K562 (cell line): Measurements from ENCODE around the gene KCTD19. TPM values are rescaled to one million over a fixed set of nuclear protein-coding genes. Genes with fewer than 3 reads are reported as not detected.

Experiments
- ARNT ChIP-seq, 2 experiments: fragments of 450-650 bp; IDR thresholded peaks; 2 replicates each; pipeline ENCODE4 v1.6.1; 2016; ENCODE audit warnings: mild to moderate bottlenecking in 1 of 2
- COPS2 ChIP-seq: fragments of 450-650 bp; conservative IDR thresholded peaks from 2 replicates; pipeline ENCODE4 v1.6.1; 2016; ENCODE audit warnings: mild to moderate bottlenecking, moderate library complexity
- ELF1 ChIP-seq: fragments of 200-800 bp; sonication (Bioruptor generic); IDR thresholded peaks from 2 replicates; pipeline ENCODE4 v1.6.1; 2016; ENCODE audit warnings: missing genetic modification characterization, missing compliant biosample characterization
- EP400 ChIP-seq: fragments of 450-650 bp; IDR thresholded peaks from 2 replicates; pipeline ENCODE4 v1.6.1; 2017; ENCODE audit warnings: antibody characterized with exemption, mild to moderate bottlenecking, moderate library complexity
- ETV1 ChIP-seq: fragments of 450-650 bp; conservative IDR thresholded peaks from 2 replicates; pipeline ENCODE4 v1.6.1; 2016; ENCODE audit warnings: missing genetic modification characterization, control low read depth, low read depth, missing compliant biosample characterization
- KLF1 ChIP-seq: fragments of 450-650 bp; IDR thresholded peaks from 2 replicates; pipeline ENCODE4 v1.6.1; 2016; ENCODE audit warnings: missing genetic modification characterization, missing compliant biosample characterization
- LARP7 ChIP-seq: fragments of 450-650 bp; IDR thresholded peaks from 2 replicates; pipeline ENCODE4 v1.6.1; 2016
- LEF1 ChIP-seq: fragments of 450-650 bp; IDR thresholded peaks from 2 replicates; pipeline ENCODE4 v1.6.1; 2016; ENCODE audit warnings: mild to moderate bottlenecking
- MYBL2 ChIP-seq, 2 experiments: fragments of 450-650 bp in 1 of 2; sonication (generic) in 1 of 2; formaldehyde crosslinking in 1 of 2; IDR thresholded peaks; 2 replicates each; pipeline versions ENCODE4 v1.6.1 to v1.8.1; 2017 to 2022; ENCODE audit warnings: borderline replicate concordance in 1 of 2, inconsistent platforms in 1 of 2, low read depth in 1 of 2, mild to moderate bottlenecking in 1 of 2, missing genetic modification reagents in 1 of 2, moderate library complexity in 1 of 2
- NKRF ChIP-seq: fragments of 450-650 bp; IDR thresholded peaks from 2 replicates; pipeline ENCODE4 v1.6.1; 2016; ENCODE audit warnings: borderline replicate concordance
- NR2C2 ChIP-seq, 2 experiments: fragments of 200-800 bp in 1 of 2; sonication (Bioruptor generic) in 1 of 2; sonication (generic) in 1 of 2; formaldehyde crosslinking in 1 of 2; IDR thresholded peaks; 2 replicates each; pipeline versions ENCODE4 v1.6.1 to v1.8.0; 2016 to 2022; ENCODE audit warnings: mild to moderate bottlenecking in 1 of 2, missing compliant biosample characterization in 1 of 2, missing genetic modification characterization in 1 of 2, missing genetic modification reagents in 1 of 2
- SAP30 ChIP-seq: fragments of 200-600 bp; sonication (generic); IDR thresholded peaks from 2 replicates; pipeline ENCODE4 v1.6.1; 2012; ENCODE audit warnings: borderline replicate concordance, low read depth, mild to moderate bottlenecking, moderate library complexity, low read length, control low read depth, inconsistent platforms; ENCODE audit not compliant: insufficient read depth, poor library complexity, severe bottlenecking
- SIN3B ChIP-seq: fragments of 450-650 bp; IDR thresholded peaks from 2 replicates; pipeline ENCODE4 v1.6.1; 2017; ENCODE audit warnings: low read depth, mild to moderate bottlenecking, moderate library complexity
- ZFX ChIP-seq: sonication (generic); formaldehyde crosslinking; IDR thresholded peaks from 2 replicates; pipeline ENCODE4 v1.8.0; 2022; ENCODE audit warnings: mild to moderate bottlenecking, missing genetic modification reagents, moderate library complexity
- ZSCAN29 ChIP-seq: fragments of 450-650 bp; IDR thresholded peaks from 2 replicates; pipeline ENCODE4 v1.6.1; 2017
- polyA plus RNA-seq, 8 experiments: library from polyadenylated mRNA; depleted of rRNA in 4 of 8; stranded (reverse) in 5 of 8; unstranded in 3 of 8; fragments of >200 nt; fragmentation: Nextera tagmentation in 2 of 8; fragmentation: Illumina TruSeq in 1 of 8; extraction: Ambion mirVana in 2 of 8; extraction: Trizol in 1 of 8; gene quantifications; 2 replicates each; pipeline versions ENCODE4 v1.2.1 to v1.2.3, GENCODE V29; 2011 to 2014; ENCODE audit warnings: inconsistent platforms in 1 of 8, missing spikeins in 1 of 8
- total RNA-seq, 7 experiments: library from RNA; depleted of rRNA in 6 of 7; stranded (reverse); fragments of >200 nt in 6 of 7; fragmentation: Illumina TruSeq in 2 of 7; extraction: Trizol in 2 of 7; gene quantifications; 2 replicates each; pipeline versions ENCODE4 v1.2.1 to v1.2.3, GENCODE V29; 2011 to 2021; ENCODE audit warnings: low replicate concordance in 1 of 7
- TF ChIP-seq, protein P1 (sequence below), 2 experiments: fragments of 450-650 bp; formaldehyde crosslinking in 1 of 2; IDR thresholded peaks; 2 replicates each; pipeline versions ENCODE4 v1.4.0 to v1.6.1; 2014 to 2020; ENCODE audit warnings: mild to moderate bottlenecking in 2 of 2, borderline replicate concordance in 1 of 2, low read depth in 1 of 2

KCTD19 gene
- total and polyA plus RNA-seq, 9 of the 15 experiments (the other 6 are each of a cell fraction or from before 2014, with no cell fraction given): 0.03 to 0.91 (median 0.22) TPM; not detected in 2

GRCh38 chr16:67278773-67279295, 47.7 kb downstream of the KCTD19 start (continued):
- TF ChIP-seq, protein P1, sequence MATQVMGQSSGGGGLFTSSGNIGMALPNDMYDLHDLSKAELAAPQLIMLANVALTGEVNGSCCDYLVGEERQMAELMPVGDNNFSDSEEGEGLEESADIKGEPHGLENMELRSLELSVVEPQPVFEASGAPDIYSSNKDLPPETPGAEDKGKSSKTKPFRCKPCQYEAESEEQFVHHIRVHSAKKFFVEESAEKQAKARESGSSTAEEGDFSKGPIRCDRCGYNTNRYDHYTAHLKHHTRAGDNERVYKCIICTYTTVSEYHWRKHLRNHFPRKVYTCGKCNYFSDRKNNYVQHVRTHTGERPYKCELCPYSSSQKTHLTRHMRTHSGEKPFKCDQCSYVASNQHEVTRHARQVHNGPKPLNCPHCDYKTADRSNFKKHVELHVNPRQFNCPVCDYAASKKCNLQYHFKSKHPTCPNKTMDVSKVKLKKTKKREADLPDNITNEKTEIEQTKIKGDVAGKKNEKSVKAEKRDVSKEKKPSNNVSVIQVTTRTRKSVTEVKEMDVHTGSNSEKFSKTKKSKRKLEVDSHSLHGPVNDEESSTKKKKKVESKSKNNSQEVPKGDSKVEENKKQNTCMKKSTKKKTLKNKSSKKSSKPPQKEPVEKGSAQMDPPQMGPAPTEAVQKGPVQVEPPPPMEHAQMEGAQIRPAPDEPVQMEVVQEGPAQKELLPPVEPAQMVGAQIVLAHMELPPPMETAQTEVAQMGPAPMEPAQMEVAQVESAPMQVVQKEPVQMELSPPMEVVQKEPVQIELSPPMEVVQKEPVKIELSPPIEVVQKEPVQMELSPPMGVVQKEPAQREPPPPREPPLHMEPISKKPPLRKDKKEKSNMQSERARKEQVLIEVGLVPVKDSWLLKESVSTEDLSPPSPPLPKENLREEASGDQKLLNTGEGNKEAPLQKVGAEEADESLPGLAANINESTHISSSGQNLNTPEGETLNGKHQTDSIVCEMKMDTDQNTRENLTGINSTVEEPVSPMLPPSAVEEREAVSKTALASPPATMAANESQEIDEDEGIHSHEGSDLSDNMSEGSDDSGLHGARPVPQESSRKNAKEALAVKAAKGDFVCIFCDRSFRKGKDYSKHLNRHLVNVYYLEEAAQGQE (IDR thresholded peaks at IDR 0.05; ENCODE audit: borderline replicate concordance): peak; percentile 84; the same call in 1 of the 2 replicates
- TF ChIP-seq, protein P1 (CRISPR knock-in tag; IDR thresholded peaks at IDR 0.05; ENCODE audit: low read depth): no peak
- no peak for TF ChIP-seq ZSCAN29
- 0 out of 4 replicates have a peak, but pooled peaks of 1 of the 2 experiments have one; percentile 20 for TF ChIP-seq ARNT (IDR thresholded peaks at IDR 0.05)
- TF ChIP-seq EP400: peak; percentile 85
- TF ChIP-seq LARP7: no peak
- no peak for TF ChIP-seq MYBL2 (IDR thresholded peaks at IDR 0.05; ENCODE audit: low read depth)
- no peak for TF ChIP-seq MYBL2 (CRISPR knock-in tag; IDR thresholded peaks at IDR 0.05; ENCODE audit: borderline replicate concordance)
- TF ChIP-seq NKRF: peak; percentile 85; the same call in 1 of the 2 replicates
- TF ChIP-seq ZFX (CRISPR knock-in tag): peak; percentile 71
- no peak for TF ChIP-seq NR2C2 (CRISPR knock-in tag; IDR thresholded peaks at IDR 0.05)
- TF ChIP-seq NR2C2 (tag; IDR thresholded peaks at IDR 0.05): peak; percentile 65
- TF ChIP-seq LEF1: no peak
- TF ChIP-seq SAP30: peak; percentile 81
- TF ChIP-seq ETV1 (tag): peak; percentile 59; the same call in 1 of the 2 replicates
- no peak for TF ChIP-seq KLF1 (tag)
- peak; percentile 72; the same call in 1 of the 2 replicates for TF ChIP-seq ELF1 (tag)
- TF ChIP-seq COPS2: no peak
- 0 out of 2 replicates have a peak, but pooled peaks have one; percentile 53 for TF ChIP-seq SIN3B
